HG02943 (cell line): ENCODE measurements around the gene MTARC2.

Experiments
- ATAC-seq: cut with Tn5 transposase; IDR thresholded peaks from one replicate; pipeline ENCODE4 v1.9.1; 2021; ENCODE audit warnings: mild to moderate bottlenecking, low read depth, moderate library complexity; ENCODE audit not compliant: unreplicated experiment

Gene MTARC2

GRCh38 chr1:220797044-220797443 lies 48.9 kb downstream of the MTARC2 start:
- no peak for ATAC-seq

DNA sequence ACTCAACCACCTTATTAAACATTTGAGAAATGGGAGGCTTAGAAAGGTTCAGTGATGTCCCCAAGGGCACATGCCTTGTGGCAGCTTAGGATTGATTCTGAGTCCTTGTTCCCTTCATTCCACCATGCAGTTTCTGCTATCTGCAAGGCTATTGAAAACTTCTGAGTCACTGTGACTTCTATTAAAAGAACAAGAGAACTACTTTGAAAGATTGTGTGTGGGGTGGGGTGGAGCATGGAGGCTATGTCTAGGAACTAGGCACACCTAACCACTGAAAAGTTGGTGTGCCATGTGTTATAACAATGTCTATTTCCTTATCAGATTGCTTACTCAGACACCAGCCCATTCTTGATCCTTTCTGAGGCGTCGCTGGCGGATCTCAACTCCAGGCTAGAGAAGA lies 49.4 kb downstream of the MTARC2 start:
- no peak for ATAC-seq

GRCh38 chr1:220798338-220798737 lies 50.2 kb downstream of the MTARC2 start:
- ATAC-seq: no peak

DNA sequence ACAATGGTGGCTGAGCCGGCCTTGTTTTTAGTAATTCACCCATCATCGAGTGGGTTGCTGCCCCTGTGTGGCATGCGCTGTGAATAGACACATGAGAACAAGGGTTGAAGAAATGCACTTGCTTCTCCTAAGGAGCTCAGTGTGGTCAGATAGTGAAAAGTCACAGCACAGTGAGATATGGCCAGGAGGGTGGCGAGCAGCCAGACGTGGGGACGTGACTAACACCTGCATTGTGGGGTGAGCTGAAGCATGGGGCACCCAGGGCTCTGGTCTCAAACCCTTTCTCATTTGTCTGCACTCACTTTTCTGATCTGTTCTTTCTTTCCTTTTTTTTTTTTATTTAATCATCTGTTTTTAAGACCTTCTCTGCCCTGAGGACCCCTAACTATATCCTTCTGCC lies 52.1 kb downstream of the MTARC2 start:
- no peak for ATAC-seq

DNA sequence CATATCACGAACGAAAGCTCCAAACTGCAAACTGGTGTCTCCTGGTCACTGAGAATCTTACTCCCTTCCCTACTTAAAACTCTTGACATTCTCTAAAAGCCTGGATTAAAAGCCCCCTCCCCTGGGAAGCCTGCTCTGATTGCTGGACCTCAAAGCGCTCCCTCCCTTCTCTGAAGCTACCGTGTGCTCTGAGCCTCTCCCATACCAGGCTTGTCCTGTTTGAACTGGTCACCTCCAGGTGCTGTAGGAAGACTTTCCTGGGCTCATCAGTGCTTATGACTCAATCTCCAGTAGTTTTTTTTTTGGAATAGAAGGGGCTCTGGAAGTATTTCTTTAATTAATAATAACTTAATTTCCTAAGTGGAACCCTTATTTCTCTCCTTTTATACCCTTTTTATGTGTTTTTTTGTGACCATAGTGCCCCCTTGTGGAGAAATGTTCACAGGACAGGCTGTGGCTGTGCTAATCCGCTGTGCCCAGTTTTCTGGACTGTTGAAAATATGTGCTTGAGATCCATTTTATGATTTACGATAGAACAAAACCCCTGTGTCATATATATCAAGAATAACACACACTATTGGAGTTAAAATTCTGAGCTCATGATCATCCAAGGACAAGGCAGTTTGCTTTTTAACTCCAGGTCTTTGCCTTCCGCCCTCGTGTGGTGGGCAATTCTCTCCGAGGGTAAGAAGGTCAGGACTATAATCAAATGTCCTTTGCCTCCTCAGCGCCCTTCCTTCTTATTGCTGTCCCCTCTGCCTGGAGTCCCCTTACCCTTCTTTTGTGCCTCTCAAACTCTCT lies 55.5 kb downstream of the MTARC2 start:
- no peak for ATAC-seq

DNA sequence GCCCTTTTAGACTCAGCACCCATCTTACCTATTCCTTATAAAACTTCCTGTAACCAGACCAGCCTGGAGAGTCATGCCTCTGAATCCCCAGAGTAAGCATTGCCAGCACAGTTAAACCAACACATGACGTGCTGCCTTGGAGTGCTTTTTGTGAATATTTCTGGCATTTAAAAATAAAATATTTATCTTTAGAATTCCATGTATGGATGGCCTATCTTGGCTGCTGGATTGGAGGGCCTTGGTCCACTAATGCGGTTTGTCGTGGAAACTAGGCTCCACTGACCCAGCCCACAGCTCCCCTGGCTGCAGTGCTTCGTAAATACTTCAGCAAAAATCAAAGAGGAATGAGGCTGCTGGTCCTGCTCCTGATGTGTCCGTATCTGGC lies 56.1 kb downstream of the MTARC2 start:
- ATAC-seq: no peak

GRCh38 chr1:220806408-220806807 lies 58.3 kb downstream of the MTARC2 start:
- no peak for ATAC-seq

- no peak for ATAC-seq
Observed at GRCh38 chr1:220807726-220808125, 59.6 kb downstream of the MTARC2 start.

DNA sequence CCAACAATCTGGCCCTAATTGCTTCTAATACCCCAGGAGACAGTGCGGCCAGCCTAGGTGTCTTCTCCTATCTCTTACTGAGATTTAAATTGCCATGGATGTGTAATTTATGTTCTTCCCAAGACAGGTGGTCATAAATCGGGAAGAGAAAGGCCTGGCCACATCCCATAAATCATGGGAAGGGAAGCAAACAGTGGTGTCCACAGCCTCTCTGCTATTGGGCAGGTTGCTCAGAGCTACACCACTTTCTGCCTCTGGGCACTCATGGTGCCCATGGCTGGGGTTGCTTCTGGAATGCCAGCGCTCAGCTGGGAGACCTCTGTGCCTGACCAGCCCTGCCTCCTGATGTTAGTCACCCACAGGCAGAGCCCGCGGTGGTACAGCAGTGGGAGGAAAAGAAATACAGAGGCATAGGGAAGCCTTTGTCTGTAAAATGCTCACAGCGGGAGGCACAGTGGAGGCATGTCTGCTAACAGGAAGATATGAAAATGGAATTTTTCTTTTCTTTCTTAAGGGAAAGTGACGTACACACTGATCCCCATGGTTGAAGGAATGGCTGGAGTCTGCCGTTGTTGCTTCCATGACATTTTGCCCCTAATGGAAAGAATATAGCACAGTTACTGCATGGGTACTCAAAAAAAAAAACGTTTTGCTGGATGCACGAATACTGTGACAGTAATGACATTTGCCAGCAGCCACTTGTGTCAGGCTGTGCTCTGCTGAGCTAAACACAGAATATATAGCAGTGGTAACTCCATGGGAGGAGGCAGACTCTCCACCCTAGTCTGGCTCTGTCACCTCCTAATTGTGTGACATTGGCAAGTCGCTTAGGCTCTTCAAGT lies 60.4 kb downstream of the MTARC2 start:
- no peak for ATAC-seq

DNA sequence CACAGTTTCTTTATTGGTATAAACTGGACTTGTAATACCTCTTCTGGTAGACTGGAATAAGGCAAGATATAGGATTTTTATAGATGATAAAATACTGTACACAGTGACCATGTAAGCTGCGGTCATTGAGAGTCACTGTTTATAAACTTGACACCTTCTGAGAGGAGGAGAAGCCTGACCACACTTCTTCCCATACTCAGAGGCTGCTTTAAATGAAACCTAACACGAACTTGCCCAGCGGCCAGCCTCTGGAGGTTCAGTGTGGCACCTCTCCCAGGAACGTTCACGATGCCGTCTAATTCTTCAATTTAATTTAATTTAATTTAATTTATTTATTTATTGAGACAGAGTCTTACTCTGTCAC lies 61.0 kb downstream of the MTARC2 start:
- ATAC-seq: no peak

- ATAC-seq: no peak
Observed at GRCh38 chr1:220809704-220810103, 61.6 kb downstream of the MTARC2 start.

GRCh38 chr1:220810179-220810653 lies 62.1 kb downstream of the MTARC2 start:
- peak; percentile 95 for ATAC-seq

GRCh38 chr1:220810963-220811362 lies 62.8 kb downstream of the MTARC2 start:
- no peak for ATAC-seq

GRCh38 chr1:220811695-220812094 lies 63.6 kb downstream of the MTARC2 start:
- ATAC-seq: no peak

DNA sequence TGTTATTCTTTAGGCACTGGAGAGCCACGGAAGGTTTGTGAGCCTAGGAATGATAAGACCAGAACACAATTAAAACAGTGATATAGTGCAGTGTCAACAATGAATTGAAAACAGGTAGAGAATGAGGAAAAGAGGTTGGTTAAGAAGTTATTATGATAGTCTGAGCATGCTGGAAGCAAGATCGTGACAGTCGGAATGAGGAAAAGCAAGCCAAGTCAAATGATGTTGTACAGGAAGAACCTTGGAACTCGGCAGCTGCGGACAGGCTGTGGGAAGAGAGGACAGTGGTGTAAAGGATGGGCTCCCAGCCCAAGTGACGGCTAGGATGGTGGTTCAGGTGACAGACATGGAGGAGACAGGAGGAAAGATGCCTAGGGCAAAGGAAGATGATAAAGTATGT lies 64.2 kb downstream of the MTARC2 start:
- ATAC-seq: no peak

GRCh38 chr1:220813013-220813412 lies 64.9 kb downstream of the MTARC2 start:
- no peak for ATAC-seq

GRCh38 chr1:220815409-220815808 lies 67.3 kb downstream of the MTARC2 start:
- no peak for ATAC-seq

DNA sequence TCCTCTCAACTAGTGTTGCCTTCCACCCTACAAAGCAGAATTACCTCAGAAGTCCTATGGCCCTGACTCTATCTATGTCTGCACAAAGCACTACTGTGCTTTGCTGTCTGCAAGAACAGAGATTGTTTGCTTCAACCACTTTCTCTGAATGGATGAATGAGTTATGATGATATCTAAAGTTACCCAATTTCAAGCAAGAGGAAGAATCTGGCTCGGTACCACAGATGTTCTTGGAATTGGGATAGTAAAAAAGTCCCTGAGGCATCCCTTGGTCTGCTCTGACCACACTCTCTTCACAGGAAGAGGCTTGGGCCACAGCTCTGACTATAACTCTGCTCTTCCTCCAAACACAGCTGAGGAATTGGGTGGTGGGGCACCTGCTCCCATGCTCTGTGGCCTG lies 69.8 kb downstream of the MTARC2 start:
- no peak for ATAC-seq

DNA sequence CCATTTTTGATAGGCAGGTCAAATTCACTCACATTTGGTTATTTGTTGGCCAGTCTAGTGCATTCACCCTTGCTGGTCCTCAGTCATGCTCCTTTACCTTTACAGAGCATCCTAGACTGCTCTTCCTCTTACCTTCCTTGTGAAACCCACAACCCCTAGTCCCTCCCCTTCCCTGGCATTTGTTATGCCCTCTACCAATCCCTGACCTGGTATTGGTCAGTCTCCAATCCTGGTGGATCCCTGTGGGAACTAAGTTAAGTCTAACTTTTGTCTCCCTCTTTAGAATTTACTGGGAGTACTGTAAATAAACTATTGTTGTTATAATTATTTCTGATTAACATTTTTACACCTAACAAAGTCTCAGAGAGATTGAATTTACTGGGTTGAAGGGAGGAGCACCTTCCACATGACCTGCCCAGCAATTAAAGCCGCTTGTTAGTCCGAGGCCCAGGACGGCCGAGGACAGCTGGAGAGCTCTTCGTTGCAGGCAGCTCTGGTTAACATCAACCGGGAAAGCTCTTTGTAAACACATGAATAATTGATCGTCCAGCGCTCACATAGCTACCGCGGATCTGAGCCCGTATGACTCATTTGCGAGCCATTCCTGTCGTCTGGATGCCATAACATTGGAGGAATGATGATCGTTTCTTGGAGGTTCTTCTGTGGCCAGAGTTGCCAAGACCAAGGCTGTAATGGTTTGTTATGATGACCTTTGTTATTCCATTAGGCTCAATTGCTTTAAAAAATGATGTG lies 70.5 kb downstream of the MTARC2 start:
- ATAC-seq: no peak

DNA sequence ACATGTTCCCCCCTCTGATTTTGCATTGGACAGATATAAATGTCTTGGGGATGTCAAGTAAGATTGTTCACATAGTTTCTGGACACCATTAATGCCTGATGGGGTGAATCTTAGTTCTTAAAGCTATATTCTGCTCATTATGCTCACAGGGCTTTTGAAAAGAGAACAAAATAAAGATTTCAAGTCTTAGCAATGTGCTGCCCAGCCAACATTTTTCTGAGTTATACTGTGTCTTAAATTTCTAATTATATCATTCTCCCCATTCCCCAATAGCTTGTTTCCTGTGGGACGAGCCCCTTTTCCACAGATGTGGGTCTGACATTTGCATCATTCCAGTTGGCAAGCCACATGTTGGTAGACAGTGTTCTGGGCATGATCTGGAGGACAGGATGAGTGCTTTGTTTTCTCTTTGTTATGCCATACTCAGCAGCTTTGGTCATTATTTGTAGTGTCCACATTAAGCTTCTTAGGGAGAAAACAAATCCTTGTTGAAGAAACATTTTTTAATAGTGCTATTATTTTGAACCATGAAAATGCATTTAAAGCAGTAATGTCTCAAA lies 71.4 kb downstream of the MTARC2 start:
- no peak for ATAC-seq
